OCI-LY1 (cell line): ENCODE measurements around the gene TTC38.

Source experiments
- EZH2 ChIP-seq: fragments of 200-600 bp; sonication (generic), shearing (Covaris generic); IDR thresholded peaks from 2 replicates; pipeline ENCODE4 v1.8.0; 2017; ENCODE audit warnings: borderline replicate concordance, mixed run types, mild to moderate bottlenecking, antibody characterized with exemption, low read length, moderate library complexity, mixed read lengths
- TF ChIP-seq, protein P1 (sequence below): fragments of 200-600 bp; sonication (generic), shearing (Covaris generic); IDR thresholded peaks from 2 replicates; pipeline ENCODE4 v1.5.1; 2017; ENCODE audit warnings: mild to moderate bottlenecking, antibody characterized with exemption, low read length, moderate library complexity, mixed read lengths

DNA sequence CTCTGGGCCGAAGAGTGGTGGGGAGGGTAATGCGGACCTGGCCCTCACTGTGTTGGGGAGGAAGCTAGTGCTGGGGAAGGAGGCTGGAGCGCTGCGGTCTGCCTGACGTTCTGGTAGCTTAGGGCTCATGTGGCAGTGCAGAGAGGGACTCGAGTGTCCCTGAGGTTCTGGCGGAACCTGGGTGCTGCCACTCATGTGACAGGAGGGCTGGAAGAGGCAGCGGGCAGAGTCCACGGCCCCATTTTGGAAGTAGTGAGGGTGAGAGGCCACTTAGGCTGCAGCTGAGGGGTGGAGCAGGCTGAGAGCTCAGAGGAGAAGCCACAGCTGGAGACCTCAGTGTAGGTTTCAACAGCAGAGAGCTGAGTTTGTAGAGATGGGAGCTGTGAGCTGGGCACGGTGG, 51.5 kb downstream of the TTC38 start:
- TF ChIP-seq, protein P1, sequence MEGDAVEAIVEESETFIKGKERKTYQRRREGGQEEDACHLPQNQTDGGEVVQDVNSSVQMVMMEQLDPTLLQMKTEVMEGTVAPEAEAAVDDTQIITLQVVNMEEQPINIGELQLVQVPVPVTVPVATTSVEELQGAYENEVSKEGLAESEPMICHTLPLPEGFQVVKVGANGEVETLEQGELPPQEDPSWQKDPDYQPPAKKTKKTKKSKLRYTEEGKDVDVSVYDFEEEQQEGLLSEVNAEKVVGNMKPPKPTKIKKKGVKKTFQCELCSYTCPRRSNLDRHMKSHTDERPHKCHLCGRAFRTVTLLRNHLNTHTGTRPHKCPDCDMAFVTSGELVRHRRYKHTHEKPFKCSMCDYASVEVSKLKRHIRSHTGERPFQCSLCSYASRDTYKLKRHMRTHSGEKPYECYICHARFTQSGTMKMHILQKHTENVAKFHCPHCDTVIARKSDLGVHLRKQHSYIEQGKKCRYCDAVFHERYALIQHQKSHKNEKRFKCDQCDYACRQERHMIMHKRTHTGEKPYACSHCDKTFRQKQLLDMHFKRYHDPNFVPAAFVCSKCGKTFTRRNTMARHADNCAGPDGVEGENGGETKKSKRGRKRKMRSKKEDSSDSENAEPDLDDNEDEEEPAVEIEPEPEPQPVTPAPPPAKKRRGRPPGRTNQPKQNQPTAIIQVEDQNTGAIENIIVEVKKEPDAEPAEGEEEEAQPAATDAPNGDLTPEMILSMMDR: no peak
- TF ChIP-seq EZH2: no peak
